B cell (primary cell): ENCODE data around the gene IL17RC. TPM values are rescaled to one million over a fixed set of nuclear protein-coding genes. Genes with fewer than 3 reads are reported as not detected.

Experiments used
- ATAC-seq: fragments of 200-7000 bp; cut with Tn5 transposase; one replicate; pipeline ENCODE4 v1.10.0; 2021; ENCODE audit warnings: low read depth, mild to moderate bottlenecking, moderate number of reproducible peaks, moderate library complexity
- CTCF ChIA-PET: fragments of 350-600 bp; sonication (Branson Sonifier 250); formaldehyde crosslinking; loops from one replicate; lab custom pipeline; 2021; ENCODE audit warnings: antibody characterized with exemption, inconsistent platforms; lab: Charles Lee
- POLR2A ChIA-PET: fragments of 350-600 bp; sonication (Branson Sonifier 250); formaldehyde crosslinking; loops from one replicate; lab custom pipeline; 2021; ENCODE audit warnings: antibody characterized with exemption; lab: Charles Lee
- DNase-seq: peaks from one replicate; pipeline ENCODE4 v3.0.0; 2013
- H2AFZ ChIP-seq: 2 replicates; pipeline ENCODE4 v1.6.1; 2012; ENCODE audit warnings: mild to moderate bottlenecking, low read depth, low read length; ENCODE audit not compliant: insufficient read depth, poor library complexity, severe bottlenecking
- H3K27ac ChIP-seq, 2 donors: 1 replicate in 1 of 2; 2 replicates in 1 of 2; pipeline ENCODE4 v1.5.1; 2012 to 2013; ENCODE audit warnings: low read length in 2 of 2, mild to moderate bottlenecking in 2 of 2, moderate library complexity in 1 of 2
- H3K27me3 ChIP-seq, 4 experiments: fragments of 200-600 bp in 1 of 4; sonication (generic) in 1 of 4; replicated peaks in 1 of 4; 1 replicate in 2 of 4; 2 replicates in 2 of 4; pipeline versions ENCODE4 v1.6.1 to v1.7.0; 2013 to 2016; ENCODE audit warnings: low read length in 3 of 4, mild to moderate bottlenecking in 2 of 4, mixed read lengths in 1 of 4, moderate library complexity in 1 of 4; ENCODE audit not compliant: insufficient read depth in 4 of 4, control insufficient read depth in 3 of 4; ENCODE audit errors: control extremely low read depth in 1 of 4
- H3K36me3 ChIP-seq, 2 experiments: replicated peaks in 1 of 2; 1 replicate in 1 of 2; 2 replicates in 1 of 2; pipeline versions ENCODE4 v1.6.1 to v1.7.1; 2013; ENCODE audit warnings: low read length in 1 of 2; ENCODE audit not compliant: insufficient read depth in 2 of 2, control insufficient read depth in 1 of 2; ENCODE audit errors: control extremely low read depth in 1 of 2, extremely low read depth in 1 of 2
- H3K4me1 ChIP-seq, 2 donors: fragments of 200-600 bp in 1 of 2; sonication (generic) in 1 of 2; 1 replicate in 1 of 2; 2 replicates in 1 of 2; pipeline versions ENCODE4 v1.5.1 to v1.6.1; 2013 to 2017; ENCODE audit warnings: low read length in 2 of 2; ENCODE audit not compliant: control insufficient read depth in 2 of 2, insufficient read depth in 2 of 2
- H3K4me2 ChIP-seq: replicated peaks from 2 replicates; pipeline ENCODE3; 2012; ENCODE audit warnings: mild to moderate bottlenecking, low read depth, low read length; ENCODE audit not compliant: poor library complexity, severe bottlenecking
- H3K4me3 ChIP-seq, 5 experiments: fragments of 200-600 bp in 1 of 5; sonication (generic) in 1 of 5; 1 replicate in 3 of 5; 2 replicates in 2 of 5; pipeline versions ENCODE4 v1.5.1 to v1.7.0; 2011 to 2016; ENCODE audit warnings: low read length in 4 of 5, mild to moderate bottlenecking in 4 of 5, low read depth in 2 of 5, control low read depth in 1 of 5, moderate library complexity in 1 of 5; ENCODE audit not compliant: insufficient read depth in 1 of 5; ENCODE audit errors: control extremely low read depth in 1 of 5, extremely low read depth in 1 of 5
- H3K79me2 ChIP-seq: fragments of 200-600 bp; sonication (generic); one replicate; pipeline ENCODE4 v1.6.0; 2016; ENCODE audit warnings: low read length; ENCODE audit not compliant: control insufficient read depth, insufficient read depth
- H3K9ac ChIP-seq: fragments of 200-600 bp; sonication (generic); 2 replicates; pipeline ENCODE4 v1.6.1; 2017; ENCODE audit warnings: mild to moderate bottlenecking, low read length, moderate library complexity
- H3K9me3 ChIP-seq, 3 donors: one replicate each; pipeline versions ENCODE4 v1.6.1 to v1.7.1; 2013; ENCODE audit warnings: low read length in 2 of 3; ENCODE audit not compliant: control insufficient read depth in 2 of 3, insufficient read depth in 1 of 3; ENCODE audit errors: control extremely low read depth in 1 of 3
- H4K20me1 ChIP-seq: 2 replicates; pipeline ENCODE4 v1.6.0; 2012; ENCODE audit warnings: mild to moderate bottlenecking, low read length; ENCODE audit not compliant: insufficient read depth, control insufficient read depth, poor library complexity, severe bottlenecking
- H3K27ac Mint-ChIP-seq: one replicate; pipeline ENCODE4 v1.8.0; 2021; ENCODE audit warnings: mixed read lengths
- H3K27me3 Mint-ChIP-seq: one replicate; pipeline ENCODE4 v1.8.0; 2021; ENCODE audit warnings: mixed read lengths
- H3K4me1 Mint-ChIP-seq: one replicate; pipeline ENCODE4 v1.8.0; 2021; ENCODE audit warnings: mixed read lengths
- H3K4me3 Mint-ChIP-seq: one replicate; pipeline ENCODE4 v1.8.0; 2021; ENCODE audit warnings: mixed read lengths
- H3K9me3 Mint-ChIP-seq: one replicate; pipeline ENCODE4 v1.8.0; 2022; ENCODE audit warnings: mixed read lengths; ENCODE audit not compliant: insufficient read depth
- CTCF ChIP-seq: fragments of 200-600 bp; IDR thresholded peaks from one replicate; pipeline ENCODE4 v1.8.0; 2022; ENCODE audit warnings: antibody characterized with exemption, mild to moderate bottlenecking
- EZH2 ChIP-seq: IDR thresholded peaks from 2 replicates; pipeline ENCODE4 v1.6.1; 2012; ENCODE audit warnings: borderline replicate concordance, low read depth, mild to moderate bottlenecking, moderate library complexity, low read length; ENCODE audit not compliant: insufficient read depth, poor library complexity, severe bottlenecking
- WGBS: methylation state at CpG from one replicate; pipeline ENCODE4 v1.1.5; 2013; ENCODE audit warnings: missing lambda C conversion rate; ENCODE audit not compliant: insufficient coverage; 5-methylcytosine and 5-hydroxymethylcytosine counted together
- intact Hi-C: fragments of 100-400 bp; cut with micrococcal nuclease; formaldehyde crosslinking; loops from one replicate; pipeline ENCODE4 v1.10.0; 2022
- polyA plus RNA-seq: library from polyadenylated mRNA; depleted of rRNA; stranded (reverse); fragments of >200 nt; gene quantifications from 2 replicates; pipeline ENCODE4 v1.2.3, GENCODE V29; 2012
- total RNA-seq, 2 donors: library from RNA; stranded (reverse); fragments of 120-200 nt in 1 of 2; gene quantifications; 1 replicate in 1 of 2; 2 replicates in 1 of 2; pipeline versions ENCODE4 v1.2.3 to v1.2.4, GENCODE V29; 2013 to 2022

Gene IL17RC
- total and polyA plus RNA-seq, 2 donors (not counting 1 experiment from before 2014, with no cell fraction given), result 0.25 to 0.98 TPM

- Histone ChIP-seq H3K4me3 (no peak overlapping the region), H3K4me1 (no peaks in the 10 kb centered on the region), H3K36me3 (no peaks in the 10 kb centered on the region), H4K20me1 (no peaks in the 10 kb centered on the region), H3K9me3 (no peaks in the 10 kb centered on the region), H3K27me3 (no peaks in the 10 kb centered on the region), H3K79me2 (no peaks in the 10 kb centered on the region), H3K4me2 (no peak overlapping the region), H3K27ac (no peak overlapping the region), H3K9ac (no peak overlapping the region), H2AFZ (no peak overlapping the region)
- ATAC-seq (no peak), DNase-seq (no peak)
- Mint-ChIP-seq H3K27me3 (peaks cover 14% of the 10 kb centered on the region), H3K9me3 (no peaks in the 10 kb centered on the region), H3K4me3 (no peak overlapping the region), H3K4me1 (no peaks in the 10 kb centered on the region), H3K27ac (no peak overlapping the region)
- ChIA-PET POLR2A (no interaction called here), CTCF (no interaction called here)
- TF ChIP-seq EZH2, result no peak
- 95% methylated on average over 10 of the region's 12 CpGs for WGBS
- intact Hi-C loops, result no loop called here
Observed at GRCh38 chr3:9876991-9877390, 39.9 kb upstream of the IL17RC start.

- Mint-ChIP-seq H3K4me1 (no peaks in the 10 kb centered on the region), H3K4me3 (no peak overlapping the region), H3K27ac (no peak overlapping the region)
Observed at GRCh38 chr3:9878700-9879099, 38.2 kb upstream of the IL17RC start.

More at GRCh38 chr3:9878700-9879099, 38.2 kb upstream of the IL17RC start:
- Histone ChIP-seq H3K27me3 (no peaks in the 10 kb centered on the region), H3K79me2 (no peaks in the 10 kb centered on the region), H3K4me1 (no peaks in the 10 kb centered on the region), H3K9me3 (no peaks in the 10 kb centered on the region), H3K27ac (no peak overlapping the region), H3K36me3 (no peaks in the 10 kb centered on the region), H3K4me2 (no peak overlapping the region), H3K9ac (no peak overlapping the region), H2AFZ (no peak overlapping the region), H4K20me1 (no peaks in the 10 kb centered on the region), H3K4me3 (no peak overlapping the region)
- POLR2A ChIA-PET, result no interaction called here
- no peak for TF ChIP-seq CTCF
- TF ChIP-seq EZH2, result no peak
- CTCF ChIA-PET, result no interaction called here
- no peak for DNase-seq
- no peak for ATAC-seq
- H3K27me3 Mint-ChIP-seq, result peaks cover 14% of the 10 kb centered on the region
- intact Hi-C loops, result no loop called here
- WGBS, result 86% methylated on average over 4 of the region's 5 CpGs
- H3K9me3 Mint-ChIP-seq, result no peaks in the 10 kb centered on the region
